Fibroblast of villous mesenchyme (primary cell): Measurements from ENCODE around the gene FAM161A. TPM values are rescaled to one million over a fixed set of nuclear protein-coding genes. Genes with fewer than 3 reads are reported as not detected.

ENCODE experiments used
- DNase-seq: peaks from one replicate; pipeline ENCODE4 v3.0.0-alpha.2; 2010; ENCODE audit warnings: low read depth
- H3K4me3 ChIP-seq: 2 replicates; pipeline ENCODE4 v1.5.1; 2011; ENCODE audit warnings: low read depth, mild to moderate bottlenecking, low read length
- CTCF ChIP-seq: IDR thresholded peaks from 2 replicates; pipeline ENCODE4 v1.5.1; 2012; ENCODE audit warnings: low read depth, mild to moderate bottlenecking, low read length; ENCODE audit not compliant: insufficient read depth
- small RNA-seq: library from RNA; depleted of rRNA; stranded (forward); fragments of <200 nt; gene quantifications from one replicate; pipeline ENCODE3, GENCODE V24; 2012
- total RNA-seq: library from RNA; depleted of rRNA; stranded (reverse); fragments of >200 nt; gene quantifications from 2 replicates; pipeline ENCODE4 v1.2.3, GENCODE V29; 2012

The FAM161A gene
- total RNA-seq, 1 donor = 2.2 TPM

GRCh38 chr2:61789807-61790602 is 63.9 kb downstream of the FAM161A start:
- peak; percentile 16 for DNase-seq
- no peak overlapping the region for H3K4me3 ChIP-seq
- no peak for TF ChIP-seq CTCF

- TF ChIP-seq CTCF = no peak
- H3K4me3 ChIP-seq = no peak overlapping the region
- no peak for DNase-seq
Observed at GRCh38 chr2:61787941-61788563, 65.8 kb downstream of the FAM161A start.

GRCh38 chr2:61786876-61787275 is 67.0 kb downstream of the FAM161A start:
- no peak for DNase-seq
- no peak for TF ChIP-seq CTCF
- H3K4me3 ChIP-seq = no peak overlapping the region

- DNase-seq = no peak
- H3K4me3 ChIP-seq = no peak overlapping the region
- no peak for TF ChIP-seq CTCF
Observed at GRCh38 chr2:61785583-61785982, 68.3 kb downstream of the FAM161A start.

- TF ChIP-seq CTCF = no peak
- H3K4me3 ChIP-seq = no peak overlapping the region
- no peak for DNase-seq
Observed at GRCh38 chr2:61784643-61785042, 69.2 kb downstream of the FAM161A start.

- H3K4me3 ChIP-seq = no peak overlapping the region
- DNase-seq = no peak
- TF ChIP-seq CTCF = no peak
Observed at GRCh38 chr2:61775956-61776570, 77.8 kb downstream of the FAM161A start.

Small RNA genes lying within 50 kb of the gene (small RNA-seq; reads per million reads assigned to genes)
- not detected for gene RPS24P7

Other genes starting within 250 kb of the FAM161A start
- gene CCT4, start 34.6 kb upstream of the FAM161A start, total RNA-seq = 111 and 147 TPM in 2 replicates
- gene COMMD1, start 51.6 kb upstream of the FAM161A start, total RNA-seq = 59.2 and 63.5 TPM in 2 replicates